ENCODE measurements around the gene ATXN10. TPM values are rescaled to one million over a fixed set of nuclear protein-coding genes. Genes with fewer than 3 reads are reported as not detected.

The ATXN10 gene
- total and polyA plus RNA-seq, 2 of the 8 experiments (the other 6 are each of a cell fraction or from before 2014, with no cell fraction given), result 134 to 210 TPM

DNA sequence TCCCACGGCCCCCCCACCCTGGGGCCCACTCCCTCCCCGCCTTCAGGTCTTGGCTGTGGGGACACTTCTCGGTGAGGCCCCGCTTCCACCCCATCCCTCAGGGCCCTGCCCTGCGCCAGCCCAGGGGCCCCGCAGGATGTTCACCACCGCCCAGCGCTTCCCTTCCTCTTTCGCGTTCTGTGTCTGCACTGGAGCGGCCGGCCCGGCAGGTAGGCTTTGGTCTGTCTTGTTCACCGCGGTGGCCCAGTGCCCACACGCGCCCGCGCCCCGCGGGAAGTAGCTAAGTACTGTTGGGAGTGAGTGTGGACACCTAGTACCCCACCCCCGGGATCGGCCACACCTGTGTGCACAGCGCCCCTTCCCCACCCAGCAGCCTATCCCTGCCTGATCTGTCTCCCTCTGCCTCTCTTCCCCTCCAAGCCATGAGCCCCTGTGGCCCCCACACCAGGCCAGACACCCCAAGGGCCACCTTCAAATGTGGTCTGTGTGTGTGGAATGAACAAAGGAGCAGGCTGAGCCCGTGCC is 219.9 kb downstream of the ATXN10 start:
- Histone ChIP-seq H3K9me3 (ENCODE audit: insufficient read depth in 2 of 2, low read depth in 1 of 2, low read length in 1 of 2) (no peaks in the 10 kb centered on the region), H2AK5ac (ENCODE audit: low read depth, low read length) (no peak overlapping the region), H2BK12ac (ENCODE audit: low read depth, low read length) (no peak overlapping the region; the same call in 1 of the 2 replicates), H3K27me3 (replicated peaks in 1 of 4; ENCODE audit: control insufficient read depth in 3 of 4, extremely low read depth in 1 of 4, insufficient read depth in 3 of 4, low read length in 3 of 4) (peaks cover 0 to 2% (median 0%) of the 10 kb centered on the region in 4 experiments; a peak in 3 of 7 replicates), H3K27ac (ENCODE audit: low read depth, low read length) (no peak overlapping the region), H3K4me2 (ENCODE audit: insufficient read depth in 1 of 2, low read depth in 2 of 2, low read length in 2 of 2) (no peak overlapping the region), H3K79me1 (ENCODE audit: low read depth, low read length) (no peaks in the 10 kb centered on the region), H3K79me2 (ENCODE audit: control insufficient read depth in 1 of 2, insufficient read depth in 2 of 2, low read length in 2 of 2) (no peaks in the 10 kb centered on the region), H3K23me2 (ENCODE audit: low read depth, low read length) (no peaks in the 10 kb centered on the region; the same call in 1 of the 2 replicates), H4K20me1 (replicated peaks in 1 of 2; ENCODE audit: control insufficient read depth in 1 of 2, insufficient read depth in 2 of 2, low read length in 2 of 2) (peaks cover 2 to 5% of the 10 kb centered on the region in 2 experiments), H3K56ac (replicated peaks; ENCODE audit: insufficient read length, low read depth, low read length) (no peak overlapping the region), H3K4me3 (ENCODE audit: extremely low read depth in 1 of 4, insufficient read depth in 2 of 4, low read depth in 3 of 4, low read length in 4 of 4) (no peak overlapping the region), H3K18ac (ENCODE audit: extremely low read depth, low read length) (no peak overlapping the region), H4K91ac (replicated peaks; ENCODE audit: insufficient read length, low read length) (no peak overlapping the region), H3K36me3 (ENCODE audit: control insufficient read depth in 2 of 4, insufficient read depth in 4 of 4, low read length in 3 of 4) (no peaks in the 10 kb centered on the region), H3K4me1 (replicated peaks in 1 of 4; ENCODE audit: control insufficient read depth in 3 of 4, insufficient read depth in 4 of 4, low read length in 3 of 4) (peaks cover 0 to 12% (median 9%) of the 10 kb centered on the region in 4 experiments; a peak in 6 of 7 replicates), H3K9ac (replicated peaks in 1 of 4; ENCODE audit: extremely low read depth in 1 of 4, low read depth in 3 of 4, low read length in 3 of 4) (no peak overlapping the region), H4K5ac (ENCODE audit: insufficient read length, low read depth, low read length) (no peak overlapping the region), H3K4ac (replicated peaks; ENCODE audit: insufficient read length, low read depth, low read length) (no peak overlapping the region), H2BK20ac (ENCODE audit: low read length) (no peak overlapping the region), H2BK15ac (ENCODE audit: low read length) (no peak overlapping the region), H3K14ac (ENCODE audit: insufficient read length) (no peak overlapping the region), H3K23ac (ENCODE audit: insufficient read length) (no peak overlapping the region), H2AFZ (ENCODE audit: low read length) (no peak overlapping the region), H2BK120ac (replicated peaks; ENCODE audit: low read depth, low read length) (no peak overlapping the region), H4K8ac (ENCODE audit: extremely low read depth, insufficient read depth, low read length) (peak overlapping the region; percentile 71), H2BK5ac (ENCODE audit: low read depth, low read length) (no peak overlapping the region; the same call in 1 of the 2 replicates)
- POLR2A ChIA-PET (ENCODE audit: partially characterized antibody), result interaction anchor here (0.8 to 1.0 kb wide), 2 partner anchors 15 to 48 kb away, joined by 3 read pairs; no protein-coding TSS in a partner anchor
- no peak for TF ChIP-seq GABPA (IDR thresholded peaks at IDR 0.05; ENCODE audit: borderline replicate concordance, insufficient read depth, low read length)
- no peak for TF ChIP-seq ZNF274 (IDR thresholded peaks at IDR 0.05; ENCODE audit: borderline replicate concordance, extremely low read depth, low read length)
- TF ChIP-seq SIN3A (conservative IDR thresholded peaks at IDR 0.05 in 1 of 2, IDR thresholded peaks at IDR 0.05 in 1 of 2; ENCODE audit: low read depth in 1 of 2, low read length in 2 of 2), result no peak
- no peak for TF ChIP-seq SP4 (IDR thresholded peaks at IDR 0.05; ENCODE audit: low read length)
- no peak for TF ChIP-seq CTCF (IDR thresholded peaks at IDR 0.05; ENCODE audit: control extremely low read depth in 1 of 3, insufficient read depth in 1 of 3, low read depth in 1 of 3, low read length in 3 of 3)
- FAIRE-seq (no peak), DNase-seq (ENCODE audit: low read depth in 1 of 2, low spot score in 2 of 2) (no peak)
- WGBS, 2 experiments (ENCODE audit: extremely low coverage in 1 of 2, insufficient coverage in 1 of 2, insufficient read length in 1 of 2, insufficient replicate concordance in 2 of 2, low coverage in 1 of 2, low lambda C conversion rate in 2 of 2, missing lambda C conversion rate in 1 of 2), result 85% methylated on average over 18 of the region's 25 CpGs; no CpG with 5 or more reads in 1 of the 2 experiments
- CTCF ChIA-PET (ENCODE audit: partially characterized antibody), result interaction anchor here (0.7 to 6.6 kb wide), 5 partner anchors 9 to 247 kb away, joined by 3 to 39 read pairs (median 3); no protein-coding TSS in a partner anchor

Measured in H1 (cell line).